ENCODE measurements around the gene KIAA1958. TPM values are rescaled to one million over a fixed set of nuclear protein-coding genes. Genes with fewer than 3 reads are reported as not detected.

Gene KIAA1958
- total and polyA plus RNA-seq, 2 donors (not counting 1 experiment from before 2014, with no cell fraction given), result 2.4 to 15.3 TPM

- no peak for DNase-seq
Observed at GRCh38 chr9:112530751-112531205, 44.2 kb downstream of the KIAA1958 start.

More at GRCh38 chr9:112530751-112531205, 44.2 kb downstream of the KIAA1958 start:
- Histone ChIP-seq H2AFZ (ENCODE audit: insufficient read depth, low read depth, low read length, poor library complexity, severe bottlenecking) (no peak overlapping the region), H3K79me2 (ENCODE audit: control insufficient read depth, insufficient read depth, low read length) (peaks cover 9% of the 10 kb centered on the region), H3K9me3 (ENCODE audit: control extremely low read depth in 1 of 3, control insufficient read depth in 2 of 3, insufficient read depth in 1 of 3, low read length in 2 of 3) (no peaks in the 10 kb centered on the region), H4K20me1 (ENCODE audit: control insufficient read depth, insufficient read depth, low read length, poor library complexity, severe bottlenecking) (no peaks in the 10 kb centered on the region), H3K36me3 (replicated peaks in 1 of 2; ENCODE audit: control extremely low read depth in 1 of 2, control insufficient read depth in 1 of 2, extremely low read depth in 1 of 2, insufficient read depth in 2 of 2, low read length in 1 of 2) (no peaks in the 10 kb centered on the region), H3K27ac (ENCODE audit: low read length in 2 of 2) (no peak overlapping the region), H3K4me2 (replicated peaks; ENCODE audit: low read depth, low read length, poor library complexity, severe bottlenecking) (no peak overlapping the region), H3K27me3 (replicated peaks in 1 of 4; ENCODE audit: control extremely low read depth in 1 of 4, control insufficient read depth in 3 of 4, insufficient read depth in 4 of 4, low read length in 3 of 4) (no peaks in the 10 kb centered on the region), H3K4me1 (ENCODE audit: control insufficient read depth in 2 of 2, insufficient read depth in 2 of 2, low read length in 2 of 2) (no peaks in the 10 kb centered on the region), H3K4me3 (ENCODE audit: control extremely low read depth in 1 of 5, extremely low read depth in 1 of 5, insufficient read depth in 1 of 5, low read depth in 2 of 5, low read length in 4 of 5) (no peak overlapping the region), H3K9ac (ENCODE audit: low read length) (no peak overlapping the region)
- WGBS (ENCODE audit: insufficient coverage), result no CpG with 5 or more reads among the region's 6 CpGs
- Mint-ChIP-seq H3K4me1 (peaks cover 2% of the 10 kb centered on the region), H3K27me3 (no peaks in the 10 kb centered on the region), H3K27ac (no peak overlapping the region), H3K9me3 (ENCODE audit: insufficient read depth) (no peaks in the 10 kb centered on the region), H3K4me3 (no peak overlapping the region)
- intact Hi-C loops (cut with micrococcal nuclease), result no loop called here
- ChIA-PET CTCF (no interaction called here), POLR2A (no interaction called here)
- no peak for ATAC-seq (ENCODE audit: low read depth)
- TF ChIP-seq CTCF (IDR thresholded peaks at IDR 0.05) (no peak), EZH2 (IDR thresholded peaks at IDR 0.05; ENCODE audit: borderline replicate concordance, insufficient read depth, low read depth, low read length, poor library complexity, severe bottlenecking) (no peak)
